HG03520 (cell line): ENCODE results near the gene CAPN3.
"Not testable (repeated sequence)": the region's sequence is repeated elsewhere in the genome, so short reads cannot be mapped to it uniquely, and the experiment has no call there.

Source experiments
- ATAC-seq: cut with Tn5 transposase; IDR thresholded peaks from one replicate; pipeline ENCODE4 v1.9.1; 2021; ENCODE audit warnings: mild to moderate bottlenecking, moderate library complexity; ENCODE audit not compliant: unreplicated experiment

Gene CAPN3

GRCh38 chr15:42359249-42359648 is at the start of gene CAPN3:
CAPN3 (plus strand) TSS chr15:42359501; CDS start chr15:42359806, 305 bp downstream.
- ATAC-seq: no peak

- no peak for ATAC-seq
Observed at GRCh38 chr15:42313463-42313862, 45.8 kb upstream of the CAPN3 start.

GRCh38 chr15:42314818-42315217 is 44.5 kb upstream of the CAPN3 start:
- no peak for ATAC-seq

GRCh38 chr15:42315521-42315920 is 43.8 kb upstream of the CAPN3 start:
- no peak for ATAC-seq

GRCh38 chr15:42316282-42316805 is 43.0 kb upstream of the CAPN3 start:
- not testable (repeated sequence) for ATAC-seq

- no peak for ATAC-seq
Observed at GRCh38 chr15:42319206-42319605, 40.1 kb upstream of the CAPN3 start.

- ATAC-seq: no peak
Observed at GRCh38 chr15:42324308-42324707, 35.0 kb upstream of the CAPN3 start.

- ATAC-seq: no peak
Observed at GRCh38 chr15:42329161-42329560, 30.1 kb upstream of the CAPN3 start.

- ATAC-seq: no peak
Observed at GRCh38 chr15:42329992-42330391, 29.3 kb upstream of the CAPN3 start.

- no peak for ATAC-seq
Observed at GRCh38 chr15:42331235-42331634, 28.1 kb upstream of the CAPN3 start.

GRCh38 chr15:42332331-42332730 is 27.0 kb upstream of the CAPN3 start:
- ATAC-seq: no peak

- no peak for ATAC-seq
Observed at GRCh38 chr15:42335074-42335473, 24.2 kb upstream of the CAPN3 start.

GRCh38 chr15:42336650-42337049 is 22.7 kb upstream of the CAPN3 start:
- not testable (repeated sequence) for ATAC-seq

- not testable (repeated sequence) for ATAC-seq
Observed at GRCh38 chr15:42337104-42337503, 22.2 kb upstream of the CAPN3 start.

GRCh38 chr15:42338500-42338899 is 20.8 kb upstream of the CAPN3 start:
- ATAC-seq: no peak

- ATAC-seq: no peak
Observed at GRCh38 chr15:42343596-42344232, 15.6 kb upstream of the CAPN3 start.

- ATAC-seq: no peak
Observed at GRCh38 chr15:42344763-42345162, 14.5 kb upstream of the CAPN3 start.

GRCh38 chr15:42345504-42345903 is 13.8 kb upstream of the CAPN3 start:
- ATAC-seq: no peak

GRCh38 chr15:42348083-42348482 is 11.2 kb upstream of the CAPN3 start:
- ATAC-seq: no peak

- ATAC-seq: no peak
Observed at GRCh38 chr15:42349186-42349585, 10.1 kb upstream of the CAPN3 start.

- no peak for ATAC-seq
Observed at GRCh38 chr15:42352401-42352800, 6.9 kb upstream of the CAPN3 start.

GRCh38 chr15:42353061-42353460 is 6.2 kb upstream of the CAPN3 start:
- ATAC-seq: no peak

- no peak for ATAC-seq
Observed at GRCh38 chr15:42354824-42355223, 4.5 kb upstream of the CAPN3 start.
